Mucosa of rectum (tissue), 2 donors: ENCODE data around the gene RAD51B.

Source experiments
- H3K27ac ChIP-seq, 2 donors: one replicate each; pipeline ENCODE4 v1.7.0; 2013; ENCODE audit warnings: inconsistent platforms in 2 of 2, low read depth in 2 of 2, low read length in 2 of 2
- H3K27me3 ChIP-seq, 2 donors: one replicate each; pipeline ENCODE4 v1.7.0; 2013; ENCODE audit warnings: low read length in 2 of 2; ENCODE audit not compliant: control insufficient read depth in 2 of 2, insufficient read depth in 2 of 2
- H3K36me3 ChIP-seq, 2 donors: one replicate each; pipeline ENCODE4 v1.7.0; 2013; ENCODE audit warnings: low read length in 2 of 2; ENCODE audit not compliant: control insufficient read depth in 2 of 2, insufficient read depth in 2 of 2
- H3K4me1 ChIP-seq, 2 donors: one replicate each; pipeline ENCODE4 v1.7.0; 2013; ENCODE audit warnings: low read length in 2 of 2, mild to moderate bottlenecking in 1 of 2; ENCODE audit not compliant: control insufficient read depth in 2 of 2, insufficient read depth in 2 of 2
- H3K4me3 ChIP-seq, 2 donors: one replicate each; pipeline ENCODE4 v1.7.0; 2013; ENCODE audit warnings: low read length in 2 of 2
- H3K9ac ChIP-seq, 2 donors: one replicate each; pipeline ENCODE4 v1.7.0; 2013; ENCODE audit warnings: low read length in 2 of 2, low read depth in 1 of 2, mild to moderate bottlenecking in 1 of 2
- H3K9me3 ChIP-seq, 2 donors: one replicate each; pipeline ENCODE4 v1.7.0; 2013; ENCODE audit warnings: low read length in 2 of 2; ENCODE audit not compliant: control insufficient read depth in 2 of 2
- donor health status: healthy.
- donor health status: Normal muscosa, but diverticular disease.

The RAD51B gene

GRCh38 chr14:68325267-68325807, 505.8 kb downstream of the RAD51B start:
- H3K4me3 ChIP-seq: no peak overlapping the region
- no peaks in the 10 kb centered on the region for H3K27me3 ChIP-seq
- H3K4me1 ChIP-seq: no peaks in the 10 kb centered on the region
- H3K36me3 ChIP-seq: no peaks in the 10 kb centered on the region
- H3K9ac ChIP-seq: no peak overlapping the region
- no peak overlapping the region for H3K27ac ChIP-seq
- no peaks in the 10 kb centered on the region for H3K9me3 ChIP-seq

- no peak overlapping the region for H3K9ac ChIP-seq
- no peaks in the 10 kb centered on the region for H3K27me3 ChIP-seq
- no peaks in the 10 kb centered on the region for H3K36me3 ChIP-seq
- no peaks in the 10 kb centered on the region for H3K9me3 ChIP-seq
- no peaks in the 10 kb centered on the region for H3K4me1 ChIP-seq
- no peak overlapping the region for H3K27ac ChIP-seq
- no peak overlapping the region for H3K4me3 ChIP-seq
Observed at GRCh38 chr14:68327231-68327630, 507.7 kb downstream of the RAD51B start.

GRCh38 chr14:68328509-68328908, 508.9 kb downstream of the RAD51B start:
- Histone ChIP-seq H3K27ac (no peak overlapping the region), H3K4me3 (no peak overlapping the region), H3K27me3 (no peaks in the 10 kb centered on the region), H3K9ac (no peak overlapping the region), H3K36me3 (no peaks in the 10 kb centered on the region), H3K9me3 (no peaks in the 10 kb centered on the region), H3K4me1 (no peaks in the 10 kb centered on the region)

GRCh38 chr14:68331426-68331825, 511.8 kb downstream of the RAD51B start:
- Histone ChIP-seq H3K9me3 (no peaks in the 10 kb centered on the region), H3K36me3 (no peaks in the 10 kb centered on the region), H3K4me3 (no peak overlapping the region), H3K27me3 (no peaks in the 10 kb centered on the region), H3K27ac (no peak overlapping the region), H3K9ac (no peak overlapping the region), H3K4me1 (no peaks in the 10 kb centered on the region)

GRCh38 chr14:68331991-68332390, 512.4 kb downstream of the RAD51B start:
- Histone ChIP-seq H3K27me3 (no peaks in the 10 kb centered on the region), H3K27ac (no peak overlapping the region), H3K4me1 (no peaks in the 10 kb centered on the region), H3K36me3 (no peaks in the 10 kb centered on the region), H3K4me3 (no peak overlapping the region), H3K9me3 (no peaks in the 10 kb centered on the region), H3K9ac (no peak overlapping the region)

- H3K27me3 ChIP-seq: no peaks in the 10 kb centered on the region
- no peaks in the 10 kb centered on the region for H3K36me3 ChIP-seq
- H3K4me3 ChIP-seq: no peak overlapping the region
- no peak overlapping the region for H3K27ac ChIP-seq
- H3K4me1 ChIP-seq: no peaks in the 10 kb centered on the region
- no peaks in the 10 kb centered on the region for H3K9me3 ChIP-seq
- no peak overlapping the region for H3K9ac ChIP-seq
Observed at GRCh38 chr14:68333262-68333661, 513.7 kb downstream of the RAD51B start.

- Histone ChIP-seq H3K9me3 (no peaks in the 10 kb centered on the region), H3K4me1 (no peaks in the 10 kb centered on the region), H3K27me3 (no peaks in the 10 kb centered on the region), H3K36me3 (no peaks in the 10 kb centered on the region), H3K27ac (no peak overlapping the region), H3K9ac (no peak overlapping the region), H3K4me3 (no peak overlapping the region)
Observed at GRCh38 chr14:68335312-68335711, 515.7 kb downstream of the RAD51B start.

GRCh38 chr14:68336165-68336564, 516.6 kb downstream of the RAD51B start:
- H3K36me3 ChIP-seq: no peaks in the 10 kb centered on the region

GRCh38 chr14:68337279-68337678, 517.7 kb downstream of the RAD51B start:
- Histone ChIP-seq H3K36me3 (no peaks in the 10 kb centered on the region), H3K27ac (no peak overlapping the region)

More at GRCh38 chr14:68336165-68336564, 516.6 kb downstream of the RAD51B start:
- H3K9me3 ChIP-seq: no peaks in the 10 kb centered on the region
- no peaks in the 10 kb centered on the region for H3K27me3 ChIP-seq
- H3K4me1 ChIP-seq: no peaks in the 10 kb centered on the region
- no peak overlapping the region for H3K27ac ChIP-seq
- H3K4me3 ChIP-seq: no peak overlapping the region
- no peak overlapping the region for H3K9ac ChIP-seq

GRCh38 chr14:68340262-68340661, 520.7 kb downstream of the RAD51B start:
- H3K27me3 ChIP-seq: no peaks in the 10 kb centered on the region
- H3K4me1 ChIP-seq: no peaks in the 10 kb centered on the region

More at GRCh38 chr14:68337279-68337678, 517.7 kb downstream of the RAD51B start:
- H3K4me1 ChIP-seq: no peaks in the 10 kb centered on the region
- H3K4me3 ChIP-seq: no peak overlapping the region
- H3K9me3 ChIP-seq: no peaks in the 10 kb centered on the region
- H3K9ac ChIP-seq: no peak overlapping the region
- no peaks in the 10 kb centered on the region for H3K27me3 ChIP-seq

More at GRCh38 chr14:68340262-68340661, 520.7 kb downstream of the RAD51B start:
- Histone ChIP-seq H3K9ac (no peak overlapping the region), H3K36me3 (no peaks in the 10 kb centered on the region), H3K27ac (no peak overlapping the region), H3K4me3 (no peak overlapping the region), H3K9me3 (no peaks in the 10 kb centered on the region)
